Panc1 (cell line): ENCODE data around the gene PLCB4. TPM values are rescaled to one million over a fixed set of nuclear protein-coding genes. Genes with fewer than 3 reads are reported as not detected.

ENCODE experiments used
- ATAC-seq: fragments of 200-7000 bp; cut with Tn5 transposase; 2 replicates; pipeline ENCODE4 v1.9.1; 2020; ENCODE audit warnings: mild to moderate bottlenecking, moderate library complexity
- BruUV-seq: library from RNA; stranded (reverse); fragments of 400-500 nt; replicated peaks from 2 replicates; lab custom pipeline; 2021; lab: Mats Ljungman, UMichigan
- CTCF ChIA-PET: fragments of 300-600 bp; sonication (Branson Sonifier 250); formaldehyde crosslinking; loops from one replicate; lab custom pipeline; 2022; ENCODE audit warnings: antibody characterized with exemption; lab: Charles Lee
- POLR2A ChIA-PET: fragments of 300-600 bp; sonication (Branson Sonifier 250); formaldehyde crosslinking; loops from one replicate; lab custom pipeline; 2022; ENCODE audit warnings: antibody characterized with exemption; lab: Charles Lee
- DNase-seq: peaks from one replicate; pipeline ENCODE4 v3.0.0-alpha.2; 2010; ENCODE audit warnings: low read depth, low spot score
- H3K27ac ChIP-seq: 2 replicates; pipeline ENCODE4 v1.5.1; 2011; ENCODE audit warnings: mild to moderate bottlenecking, low read length, inconsistent platforms
- H3K27me3 ChIP-seq: fragments of 200-500 bp; sonication (Bioruptor generic); 2 replicates; pipeline ENCODE4 v1.6.0; 2014; ENCODE audit warnings: low read length, inconsistent platforms; ENCODE audit not compliant: control insufficient read depth, insufficient read depth
- H3K36me3 ChIP-seq: fragments of 200-500 bp; sonication (Bioruptor generic); 2 replicates; pipeline ENCODE4 v1.5.1; 2014; ENCODE audit warnings: inconsistent platforms, mild to moderate bottlenecking, low read length, moderate library complexity; ENCODE audit not compliant: control insufficient read depth, insufficient read depth
- H3K4me1 ChIP-seq: 2 replicates; pipeline ENCODE4 v1.5.1; 2011; ENCODE audit warnings: inconsistent platforms, mild to moderate bottlenecking, low read length, moderate library complexity; ENCODE audit not compliant: control insufficient read depth, insufficient read depth
- H3K4me3 ChIP-seq, 2 experiments: 2 replicates each; pipeline ENCODE4 v1.5.1; 2011 to 2012; ENCODE audit warnings: low read depth in 2 of 2, low read length in 2 of 2, mild to moderate bottlenecking in 2 of 2, inconsistent platforms in 1 of 2, moderate library complexity in 1 of 2
- H3K9me3 ChIP-seq: fragments of 200-500 bp; sonication (Bioruptor generic); 2 replicates; pipeline ENCODE4 v1.5.1; 2014; ENCODE audit warnings: low read depth, mild to moderate bottlenecking, inconsistent platforms, low read length, moderate library complexity; ENCODE audit not compliant: control insufficient read depth, insufficient read depth
- CTCF ChIP-seq: fragments of 450-650 bp; IDR thresholded peaks from 2 replicates; pipeline ENCODE4 v1.5.1; 2017; ENCODE audit warnings: mild to moderate bottlenecking
- POLR2AphosphoS5 ChIP-seq: IDR thresholded peaks from 2 replicates; pipeline ENCODE4 v1.6.1; 2012; ENCODE audit warnings: mild to moderate bottlenecking, low read depth, low read length, moderate library complexity
- REST ChIP-seq, 2 experiments: IDR thresholded peaks; 2 replicates each; pipeline ENCODE4 v1.6.1; 2011 to 2012; ENCODE audit warnings: low read depth in 2 of 2, control low read depth in 1 of 2, low read length in 1 of 2, mild to moderate bottlenecking in 1 of 2, moderate library complexity in 1 of 2; ENCODE audit not compliant: insufficient read depth in 1 of 2
- SIN3A ChIP-seq: IDR thresholded peaks from 2 replicates; pipeline ENCODE4 v1.6.1; 2012; ENCODE audit warnings: low read depth, mild to moderate bottlenecking, low read length, moderate library complexity, borderline replicate concordance; ENCODE audit not compliant: insufficient read depth
- TCF7L2 ChIP-seq: IDR thresholded peaks from 2 replicates; pipeline ENCODE4 v1.6.1; 2011; ENCODE audit warnings: mild to moderate bottlenecking, low read depth, low read length, inconsistent platforms
- in situ Hi-C: cut with HindIII; loops from 2 replicates; pipeline ENCODE4 v1.10.0; 2016; ENCODE audit warnings: low sequenced_read_pairs, low pct_unique_long_range_greater_than_20kb
- intact Hi-C: fragments of 100-400 bp; cut with micrococcal nuclease; formaldehyde crosslinking; loops from one replicate; pipeline ENCODE4 v1.10.0; 2022; ENCODE audit not compliant: unreplicated experiment
- total RNA-seq: library from RNA; stranded (reverse); gene quantifications from one replicate; pipeline ENCODE4 v1.2.1, GENCODE V29; 2021; ENCODE audit not compliant: unreplicated experiment

Gene PLCB4
- total RNA-seq, 1 experiment from 2014 or later = 1.5 TPM

GRCh38 chr20:9215539-9215938 lies 146.7 kb downstream of the PLCB4 start:
- in situ Hi-C loops = no loop called here
- no peaks in the 10 kb centered on the region for H3K36me3 ChIP-seq
- no peaks in the 10 kb centered on the region for H3K27me3 ChIP-seq
- no peaks in the 10 kb centered on the region for H3K9me3 ChIP-seq
- H3K4me1 ChIP-seq = no peaks in the 10 kb centered on the region
- ChIA-PET POLR2A (no interaction called here), CTCF (no interaction called here)
- DNase-seq (no peak), ATAC-seq (no peak)
- no peak for TF ChIP-seq TCF7L2
- TF ChIP-seq CTCF = peak; percentile 15; the same call in 1 of the 2 replicates
- H3K4me3 ChIP-seq = no peak overlapping the region
- intact Hi-C loops = loop anchor here (10.0 kb wide), 1 partner anchor 59 kb away; no protein-coding TSS in a partner anchor
- BruUV-seq = no TSS peak
- no peak overlapping the region for H3K27ac ChIP-seq

- no peaks in the 10 kb centered on the region for H3K36me3 ChIP-seq
- H3K9me3 ChIP-seq = no peaks in the 10 kb centered on the region
- BruUV-seq = no TSS peak
- TF ChIP-seq SIN3A (no peak), REST (IDR thresholded peaks at IDR 0.05; ENCODE audit: insufficient read depth in 1 of 2, low read depth in 2 of 2, low read length in 1 of 2) (no peak), POLR2AphosphoS5 (no peak)
- intact Hi-C loops = loop anchor here (10.0 kb wide), 1 partner anchor 56 kb away; no protein-coding TSS in a partner anchor
- in situ Hi-C loops = no loop called here
- DNase-seq = no peak
- ATAC-seq = no peak
- no peaks in the 10 kb centered on the region for H3K27me3 ChIP-seq
- no peak overlapping the region for H3K4me3 ChIP-seq
- no peak overlapping the region for H3K27ac ChIP-seq
- CTCF ChIA-PET = no interaction called here
- POLR2A ChIA-PET = no interaction called here
- H3K4me1 ChIP-seq = no peaks in the 10 kb centered on the region
Observed at GRCh38 chr20:9218531-9218961, 149.7 kb downstream of the PLCB4 start.

GRCh38 chr20:9220874-9221547 lies 152.1 kb downstream of the PLCB4 start:
- DNase-seq = no peak
- Histone ChIP-seq H3K36me3 (no peaks in the 10 kb centered on the region), H3K4me1 (no peaks in the 10 kb centered on the region), H3K27ac (no peak overlapping the region), H3K4me3 (no peak overlapping the region), H3K9me3 (no peaks in the 10 kb centered on the region), H3K27me3 (no peaks in the 10 kb centered on the region)
- no peak for ATAC-seq
- CTCF ChIA-PET = no interaction called here
- no TSS peak for BruUV-seq
- in situ Hi-C loops = no loop called here
- intact Hi-C loops = no loop called here
- TF ChIP-seq REST (IDR thresholded peaks at IDR 0.05; ENCODE audit: insufficient read depth in 1 of 2, low read depth in 2 of 2, low read length in 1 of 2) = no peak
- no peak for TF ChIP-seq POLR2AphosphoS5
- no peak for TF ChIP-seq CTCF
- no peak for TF ChIP-seq SIN3A
- TF ChIP-seq TCF7L2 = no peak
- POLR2A ChIA-PET = no interaction called here
